ENCODE results near the gene ERO1B.

DNA sequence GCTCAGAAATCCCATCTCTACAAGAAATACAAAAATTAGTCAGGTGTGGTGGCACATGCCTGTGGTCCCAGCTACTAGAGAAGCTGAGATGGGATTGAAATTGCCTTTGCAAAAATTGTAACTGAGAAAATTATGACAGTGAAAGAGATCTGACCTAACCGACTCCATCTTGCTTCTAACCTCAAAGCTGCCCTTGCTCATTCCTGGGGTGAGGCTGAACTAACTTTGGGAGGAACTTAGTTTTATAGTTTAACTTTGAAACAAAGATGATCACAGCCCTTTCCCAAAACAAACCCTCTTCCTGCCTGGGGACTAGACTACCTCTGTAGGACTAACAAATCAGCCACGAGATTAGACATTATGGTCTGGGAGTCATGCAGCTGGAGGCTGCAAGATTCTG, 33.8 kb upstream of the ERO1B start:
- TF ChIP-seq, protein P1, sequence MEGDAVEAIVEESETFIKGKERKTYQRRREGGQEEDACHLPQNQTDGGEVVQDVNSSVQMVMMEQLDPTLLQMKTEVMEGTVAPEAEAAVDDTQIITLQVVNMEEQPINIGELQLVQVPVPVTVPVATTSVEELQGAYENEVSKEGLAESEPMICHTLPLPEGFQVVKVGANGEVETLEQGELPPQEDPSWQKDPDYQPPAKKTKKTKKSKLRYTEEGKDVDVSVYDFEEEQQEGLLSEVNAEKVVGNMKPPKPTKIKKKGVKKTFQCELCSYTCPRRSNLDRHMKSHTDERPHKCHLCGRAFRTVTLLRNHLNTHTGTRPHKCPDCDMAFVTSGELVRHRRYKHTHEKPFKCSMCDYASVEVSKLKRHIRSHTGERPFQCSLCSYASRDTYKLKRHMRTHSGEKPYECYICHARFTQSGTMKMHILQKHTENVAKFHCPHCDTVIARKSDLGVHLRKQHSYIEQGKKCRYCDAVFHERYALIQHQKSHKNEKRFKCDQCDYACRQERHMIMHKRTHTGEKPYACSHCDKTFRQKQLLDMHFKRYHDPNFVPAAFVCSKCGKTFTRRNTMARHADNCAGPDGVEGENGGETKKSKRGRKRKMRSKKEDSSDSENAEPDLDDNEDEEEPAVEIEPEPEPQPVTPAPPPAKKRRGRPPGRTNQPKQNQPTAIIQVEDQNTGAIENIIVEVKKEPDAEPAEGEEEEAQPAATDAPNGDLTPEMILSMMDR (IDR thresholded peaks at IDR 0.05), result no peak
- no peak for TF ChIP-seq POLR2A (IDR thresholded peaks at IDR 0.05)

Measured in lower leg skin (tissue), 3 donors.